CD14-positive monocyte (primary cell): ENCODE results near the gene TRNAU1AP. TPM values are rescaled to one million over a fixed set of nuclear protein-coding genes. Genes with fewer than 3 reads are reported as not detected.

Experiments used
- DNase-seq, 3 donors: peaks; one replicate each; pipeline ENCODE4 v3.0.0-alpha.2; 2011 to 2022
- H2AFZ ChIP-seq: 2 replicates; pipeline ENCODE4 v1.6.0; 2012; ENCODE audit warnings: mild to moderate bottlenecking, low read depth, low read length, inconsistent platforms; ENCODE audit not compliant: insufficient read depth, poor library complexity, severe bottlenecking
- H3K27ac ChIP-seq, 2 donors: 1 replicate in 1 of 2; 2 replicates in 1 of 2; pipeline ENCODE4 v1.5.1; 2012 to 2013; ENCODE audit warnings: low read length in 2 of 2, control low read depth in 1 of 2, inconsistent platforms in 1 of 2, low read depth in 1 of 2, mild to moderate bottlenecking in 1 of 2
- H3K27me3 ChIP-seq, 2 donors: one replicate each; pipeline versions ENCODE4 v1.6.0 to v1.6.1; 2011 to 2013; ENCODE audit warnings: low read length in 2 of 2; ENCODE audit not compliant: control insufficient read depth in 2 of 2, insufficient read depth in 2 of 2
- H3K36me3 ChIP-seq, 2 donors: replicated peaks in 1 of 2; 1 replicate in 1 of 2; 2 replicates in 1 of 2; pipeline versions ENCODE4 v1.5.1 to v1.6.1; 2012 to 2013; ENCODE audit warnings: low read length in 2 of 2, control low read depth in 1 of 2, inconsistent platforms in 1 of 2, mild to moderate bottlenecking in 1 of 2; ENCODE audit not compliant: insufficient read depth in 2 of 2, control insufficient read depth in 1 of 2
- H3K4me1 ChIP-seq, 2 donors: 1 replicate in 1 of 2; 2 replicates in 1 of 2; pipeline versions ENCODE4 v1.5.1 to v1.6.1; 2012 to 2013; ENCODE audit warnings: low read length in 2 of 2, control low read depth in 1 of 2, inconsistent platforms in 1 of 2, mild to moderate bottlenecking in 1 of 2, moderate library complexity in 1 of 2; ENCODE audit not compliant: insufficient read depth in 2 of 2, control insufficient read depth in 1 of 2
- H3K4me2 ChIP-seq: replicated peaks from 2 replicates; pipeline ENCODE3; 2012; ENCODE audit warnings: low read length, moderate library complexity, mild to moderate bottlenecking; ENCODE audit not compliant: poor library complexity, severe bottlenecking; ENCODE audit errors: extremely low read depth
- H3K4me3 ChIP-seq, 3 experiments: fragments of 200-600 bp in 1 of 3; sonication (generic) in 1 of 3; replicated peaks in 1 of 3; 1 replicate in 2 of 3; 2 replicates in 1 of 3; pipeline ENCODE4 v1.5.1; 2011 to 2013; ENCODE audit warnings: low read length in 3 of 3, mild to moderate bottlenecking in 3 of 3, control low read depth in 2 of 3, low read depth in 2 of 3, inconsistent platforms in 1 of 3, moderate library complexity in 1 of 3
- H3K79me2 ChIP-seq: 2 replicates; pipeline ENCODE4 v1.6.0; 2012; ENCODE audit warnings: mild to moderate bottlenecking, control low read depth, inconsistent platforms, low read length, moderate library complexity; ENCODE audit not compliant: insufficient read depth
- H3K9ac ChIP-seq: 2 replicates; pipeline ENCODE4 v1.6.0; 2017; ENCODE audit warnings: low read length, mild to moderate bottlenecking; ENCODE audit not compliant: insufficient read depth, poor library complexity, severe bottlenecking
- H3K9me3 ChIP-seq, 2 donors: replicated peaks in 1 of 2; 1 replicate in 1 of 2; 2 replicates in 1 of 2; pipeline versions ENCODE4 v1.5.1 to v1.6.1; 2012 to 2013; ENCODE audit warnings: low read length in 2 of 2, control low read depth in 1 of 2; ENCODE audit not compliant: control insufficient read depth in 1 of 2, insufficient read depth in 1 of 2
- H4K20me1 ChIP-seq: 2 replicates; pipeline ENCODE4 v1.6.0; 2012; ENCODE audit warnings: mild to moderate bottlenecking, low read length, control low read depth, moderate library complexity; ENCODE audit not compliant: insufficient read depth
- H3K27ac Mint-ChIP-seq, 7 donors: one replicate each; pipeline ENCODE4 v1.8.0; 2020; ENCODE audit warnings: mild to moderate bottlenecking in 7 of 7, mixed read lengths in 7 of 7, moderate library complexity in 6 of 7, inconsistent platforms in 2 of 7
- H3K27me3 Mint-ChIP-seq, 3 donors: one replicate each; pipeline ENCODE4 v1.8.0; 2021 to 2022; ENCODE audit warnings: low read depth in 3 of 3, mild to moderate bottlenecking in 3 of 3, mixed read lengths in 3 of 3, moderate library complexity in 3 of 3, inconsistent platforms in 1 of 3
- H3K36me3 Mint-ChIP-seq, 2 donors: one replicate each; pipeline ENCODE4 v1.8.0; 2020; ENCODE audit warnings: mixed read lengths in 2 of 2, inconsistent platforms in 1 of 2, mild to moderate bottlenecking in 1 of 2
- H3K4me1 Mint-ChIP-seq: one replicate; pipeline ENCODE4 v1.8.0; 2020; ENCODE audit warnings: mild to moderate bottlenecking, mixed read lengths
- H3K4me3 Mint-ChIP-seq, 2 donors: one replicate each; pipeline ENCODE4 v1.8.0; 2020; ENCODE audit warnings: mild to moderate bottlenecking in 2 of 2, mixed read lengths in 2 of 2, moderate library complexity in 1 of 2
- H3K9me3 Mint-ChIP-seq, 7 donors: one replicate each; pipeline ENCODE4 v1.8.0; 2020 to 2022; ENCODE audit warnings: mixed read lengths in 7 of 7, mild to moderate bottlenecking in 6 of 7, moderate library complexity in 6 of 7, inconsistent platforms in 2 of 7
- WGBS: methylation state at CpG from one replicate; pipeline ENCODE4 v1.1.5; 2013; ENCODE audit warnings: missing lambda C conversion rate; ENCODE audit not compliant: insufficient coverage; 5-methylcytosine and 5-hydroxymethylcytosine counted together
- intact Hi-C, 2 donors: fragments of 100-400 bp; cut with micrococcal nuclease; formaldehyde crosslinking; loops; one replicate each; pipeline versions ENCODE4 v1.15.0 to v1.15.1; 2023
- polyA plus RNA-seq, 3 donors: library from polyadenylated mRNA; depleted of rRNA in 1 of 3; unstranded in 2 of 3; stranded (reverse) in 1 of 3; fragments of 300-500 nt in 2 of 3; fragments of >200 nt in 1 of 3; fragmentation: Illumina TruSeq in 2 of 3; gene quantifications; 1 replicate in 2 of 3; 2 replicates in 1 of 3; pipeline ENCODE4 v1.2.3, GENCODE V29; 2012 to 2021
- TF ChIP-seq, protein P1 (sequence below): fragments of 200-600 bp; IDR thresholded peaks from one replicate; pipeline ENCODE4 v1.8.0; 2022; ENCODE audit warnings: antibody characterized with exemption, mild to moderate bottlenecking

The TRNAU1AP gene
- polyA plus RNA-seq, 3 donors, result 26.3 to 28.4 (median 26.7) TPM

DNA sequence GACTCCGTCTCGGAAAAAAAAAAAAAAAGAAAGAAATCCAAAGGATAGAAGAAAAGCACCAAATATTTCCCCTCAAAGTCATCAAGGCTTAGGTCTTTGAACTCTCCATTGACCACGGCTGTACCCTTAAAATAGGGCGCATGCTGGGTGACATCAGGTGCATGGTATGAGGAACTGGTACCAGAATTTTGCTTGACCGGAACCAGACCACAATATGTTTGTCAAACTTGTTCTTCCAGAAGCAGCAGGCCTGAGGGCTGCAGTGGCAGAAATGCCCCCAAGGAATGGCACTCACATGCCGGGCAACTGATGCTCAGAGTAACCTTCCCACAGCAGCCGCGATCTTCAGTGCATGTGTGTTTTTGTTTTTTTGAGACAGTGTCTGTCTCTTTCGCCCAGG lies 26.0 kb upstream of the TRNAU1AP start:
- intact Hi-C loops, result no loop called here
- Histone ChIP-seq H4K20me1 (no peaks in the 10 kb centered on the region), H3K27me3 (no peaks in the 10 kb centered on the region), H3K27ac (no peak overlapping the region), H3K4me1 (no peaks in the 10 kb centered on the region), H3K9ac (no peak overlapping the region), H3K36me3 (peaks cover 15 to 32% of the 10 kb centered on the region in 2 donors), H2AFZ (no peak overlapping the region), H3K79me2 (peaks cover 66% of the 10 kb centered on the region), H3K9me3 (no peaks in the 10 kb centered on the region), H3K4me3 (no peak overlapping the region), H3K4me2 (no peak overlapping the region)
- Mint-ChIP-seq H3K27me3 (peaks cover 0 to 2% (median 0%) of the 10 kb centered on the region in 3 donors), H3K4me3 (no peak overlapping the region), H3K9me3 (no peaks in the 10 kb centered on the region), H3K27ac (peak overlapping the region in 2 of 7 donors; percentile 16 to 61), H3K36me3 (peaks cover 23 to 42% of the 10 kb centered on the region in 2 donors), H3K4me1 (peaks cover 2% of the 10 kb centered on the region)
- no peak for DNase-seq
- 96% methylated on average over 2 of the region's 9 CpGs for WGBS
- TF ChIP-seq, protein P1, sequence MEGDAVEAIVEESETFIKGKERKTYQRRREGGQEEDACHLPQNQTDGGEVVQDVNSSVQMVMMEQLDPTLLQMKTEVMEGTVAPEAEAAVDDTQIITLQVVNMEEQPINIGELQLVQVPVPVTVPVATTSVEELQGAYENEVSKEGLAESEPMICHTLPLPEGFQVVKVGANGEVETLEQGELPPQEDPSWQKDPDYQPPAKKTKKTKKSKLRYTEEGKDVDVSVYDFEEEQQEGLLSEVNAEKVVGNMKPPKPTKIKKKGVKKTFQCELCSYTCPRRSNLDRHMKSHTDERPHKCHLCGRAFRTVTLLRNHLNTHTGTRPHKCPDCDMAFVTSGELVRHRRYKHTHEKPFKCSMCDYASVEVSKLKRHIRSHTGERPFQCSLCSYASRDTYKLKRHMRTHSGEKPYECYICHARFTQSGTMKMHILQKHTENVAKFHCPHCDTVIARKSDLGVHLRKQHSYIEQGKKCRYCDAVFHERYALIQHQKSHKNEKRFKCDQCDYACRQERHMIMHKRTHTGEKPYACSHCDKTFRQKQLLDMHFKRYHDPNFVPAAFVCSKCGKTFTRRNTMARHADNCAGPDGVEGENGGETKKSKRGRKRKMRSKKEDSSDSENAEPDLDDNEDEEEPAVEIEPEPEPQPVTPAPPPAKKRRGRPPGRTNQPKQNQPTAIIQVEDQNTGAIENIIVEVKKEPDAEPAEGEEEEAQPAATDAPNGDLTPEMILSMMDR, result no peak

DNA sequence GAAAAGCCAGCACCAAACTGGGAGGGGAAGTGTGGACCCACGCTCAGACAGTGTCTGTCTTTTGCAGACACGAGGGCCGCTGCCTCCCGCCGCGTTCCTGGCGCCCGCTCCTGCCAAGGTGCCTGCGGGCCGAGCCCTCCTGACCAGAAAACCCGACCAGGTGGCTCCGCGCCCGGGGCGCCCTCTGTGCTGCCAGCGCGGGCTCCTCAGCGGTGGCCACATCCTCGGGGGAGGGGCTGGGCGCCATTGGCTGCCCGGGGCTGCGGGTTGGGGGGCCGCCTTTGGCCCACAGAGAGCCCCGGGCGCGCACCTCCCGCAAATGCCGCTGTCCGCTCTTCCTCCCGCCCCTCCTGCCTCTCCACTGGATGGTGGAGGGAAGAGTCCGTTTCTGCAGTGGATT lies 22.4 kb upstream of the TRNAU1AP start:
- H3K9me3 ChIP-seq, result no peaks in the 10 kb centered on the region
- no peak overlapping the region for H3K4me3 Mint-ChIP-seq
- no peak overlapping the region for H3K9ac ChIP-seq
- peaks cover 29 to 48% of the 10 kb centered on the region in 2 donors for H3K36me3 Mint-ChIP-seq
- no peak overlapping the region for H3K27ac Mint-ChIP-seq
- H3K4me3 ChIP-seq, result no peak overlapping the region
- 96% methylated on average over 21 of the region's 31 CpGs for WGBS
- H3K4me2 ChIP-seq, result no peak overlapping the region
- no peak for DNase-seq
- intact Hi-C loops, result no loop called here
- no peaks in the 10 kb centered on the region for H3K4me1 ChIP-seq
- no peaks in the 10 kb centered on the region for H3K27me3 ChIP-seq
- no peak overlapping the region for H3K27ac ChIP-seq
- H3K4me1 Mint-ChIP-seq, result no peaks in the 10 kb centered on the region
- peaks cover 0 to 3% (median 0%) of the 10 kb centered on the region in 7 donors for H3K9me3 Mint-ChIP-seq
- H3K36me3 ChIP-seq, result peaks cover 32 to 43% of the 10 kb centered on the region in 2 donors
- TF ChIP-seq, protein P1, result no peak
- no peaks in the 10 kb centered on the region for H4K20me1 ChIP-seq
- H2AFZ ChIP-seq, result no peak overlapping the region
- peaks cover 35% of the 10 kb centered on the region for H3K79me2 ChIP-seq
- H3K27me3 Mint-ChIP-seq, result peaks cover 0 to 6% (median 0%) of the 10 kb centered on the region in 3 donors
